HEK293 (cell line): ENCODE results near the gene HEPACAM2.

Source experiments
- CTCF ChIA-PET: fragments of 350-600 bp; formaldehyde crosslinking; extraction: SDS; loops from one replicate; lab custom pipeline; 2021; ENCODE audit warnings: antibody characterized with exemption; lab: Yijun Ruan, JAX
- POLR2A ChIA-PET: fragments of 300-600 bp; formaldehyde crosslinking; extraction: SDS; loops from one replicate; lab custom pipeline; 2020; ENCODE audit warnings: antibody characterized with exemption, inconsistent platforms; lab: Yijun Ruan, JAX
- H3K27ac ChIP-seq: fragments of 200-500 bp; sonication (Bioruptor generic); 2 replicates; pipeline ENCODE4 v1.5.1; 2014; ENCODE audit warnings: low read depth, low read length, control low read depth, inconsistent platforms; ENCODE audit errors: extremely low read depth
- H3K36me3 ChIP-seq, 2 experiments: fragments of 200-500 bp in 1 of 2; sonication (Bioruptor generic) in 1 of 2; 1 replicate in 1 of 2; 2 replicates in 1 of 2; pipeline ENCODE4 v1.5.1; 2014 to 2017; ENCODE audit warnings: inconsistent platforms in 2 of 2, low read length in 2 of 2; ENCODE audit not compliant: control insufficient read depth in 2 of 2, insufficient read depth in 1 of 2
- H3K4me1 ChIP-seq: fragments of 200-500 bp; sonication (Bioruptor generic); 2 replicates; pipeline ENCODE4 v1.5.1; 2014; ENCODE audit warnings: mild to moderate bottlenecking, low read length, inconsistent platforms; ENCODE audit not compliant: control insufficient read depth, insufficient read depth
- H3K4me3 ChIP-seq: 2 replicates; pipeline ENCODE4 v1.5.1; 2011; ENCODE audit warnings: low read depth, mild to moderate bottlenecking, control low read depth, low read length, moderate library complexity
- H3K9me3 ChIP-seq: fragments of 200-500 bp; sonication (Bioruptor generic); 2 replicates; pipeline ENCODE4 v1.5.1; 2014; ENCODE audit warnings: low read depth, low read length, inconsistent platforms; ENCODE audit not compliant: control insufficient read depth, insufficient read depth
- GFI1B ChIP-seq: fragments of 450-650 bp; formaldehyde crosslinking; IDR thresholded peaks from 2 replicates; pipeline ENCODE4 v1.5.1; 2016; ENCODE audit warnings: missing biosample characterization, missing genetic modification characterization
- HOXD13 ChIP-seq: sonication (generic); formaldehyde crosslinking; IDR thresholded peaks from 2 replicates; pipeline ENCODE4 v1.8.0; 2022; ENCODE audit warnings: missing genetic modification reagents, borderline replicate concordance
- KLF1 ChIP-seq: fragments of 450-650 bp; formaldehyde crosslinking; IDR thresholded peaks from 2 replicates; pipeline ENCODE4 v1.5.1; 2016; ENCODE audit warnings: missing biosample characterization, missing genetic modification characterization
- KLF9 ChIP-seq: fragments of 450-650 bp; formaldehyde crosslinking; IDR thresholded peaks from 2 replicates; pipeline ENCODE4 v1.5.1; 2016; ENCODE audit warnings: missing biosample characterization, missing genetic modification characterization, low read depth
- SP2 ChIP-seq: fragments of 450-650 bp; formaldehyde crosslinking; IDR thresholded peaks from 2 replicates; pipeline ENCODE4 v1.5.1; 2016; ENCODE audit warnings: missing biosample characterization, missing genetic modification characterization
- YY2 ChIP-seq: fragments of 450-650 bp; formaldehyde crosslinking; IDR thresholded peaks from 2 replicates; pipeline ENCODE4 v1.5.1; 2016; ENCODE audit warnings: missing biosample characterization, missing genetic modification characterization
- ZBTB17 ChIP-seq: fragments of 450-650 bp; formaldehyde crosslinking; IDR thresholded peaks from 2 replicates; pipeline ENCODE4 v1.5.1; 2016; ENCODE audit warnings: missing biosample characterization, missing genetic modification characterization
- ZBTB48 ChIP-seq: fragments of 450-650 bp; formaldehyde crosslinking; IDR thresholded peaks from 2 replicates; pipeline ENCODE4 v1.5.1; 2016; ENCODE audit warnings: missing biosample characterization, missing genetic modification characterization
- ZFP3 ChIP-seq: fragments of 450-650 bp; formaldehyde crosslinking; IDR thresholded peaks from 2 replicates; pipeline ENCODE4 v1.5.1; 2016; ENCODE audit warnings: low read depth, missing biosample characterization, missing genetic modification characterization
- ZNF10 ChIP-seq: fragments of 450-650 bp; formaldehyde crosslinking; IDR thresholded peaks from 2 replicates; pipeline ENCODE4 v1.5.1; 2017; ENCODE audit warnings: missing biosample characterization, missing genetic modification characterization
- ZNF184 ChIP-seq: fragments of 450-650 bp; IDR thresholded peaks from 2 replicates; pipeline ENCODE4 v1.5.1; 2018; ENCODE audit warnings: missing biosample characterization, mild to moderate bottlenecking, missing genetic modification characterization
- ZNF324 ChIP-seq: fragments of 450-650 bp; formaldehyde crosslinking; IDR thresholded peaks from 2 replicates; pipeline ENCODE4 v1.5.1; 2016; ENCODE audit warnings: missing biosample characterization, missing genetic modification characterization
- ZNF335 ChIP-seq: fragments of 450-650 bp; formaldehyde crosslinking; conservative IDR thresholded peaks from 2 replicates; pipeline ENCODE4 v1.5.1; 2016; ENCODE audit warnings: missing biosample characterization, missing genetic modification characterization
- ZNF341 ChIP-seq: fragments of 450-650 bp; formaldehyde crosslinking; IDR thresholded peaks from 2 replicates; pipeline ENCODE4; 2016; ENCODE audit warnings: low read depth, missing biosample characterization, missing genetic modification characterization
- ZNF394 ChIP-seq: fragments of 450-650 bp; formaldehyde crosslinking; IDR thresholded peaks from 2 replicates; pipeline ENCODE4 v1.5.1; 2016; ENCODE audit warnings: missing biosample characterization, missing genetic modification characterization, mild to moderate bottlenecking, moderate library complexity, borderline replicate concordance
- ZNF473 ChIP-seq: fragments of 450-650 bp; formaldehyde crosslinking; IDR thresholded peaks from 2 replicates; pipeline ENCODE4 v1.5.1; 2017; ENCODE audit warnings: missing biosample characterization, missing genetic modification characterization
- ZNF501 ChIP-seq: fragments of 450-650 bp; formaldehyde crosslinking; IDR thresholded peaks from 2 replicates; pipeline ENCODE4 v1.5.1; 2016; ENCODE audit warnings: missing biosample characterization, missing genetic modification characterization
- ZNF585B ChIP-seq: fragments of 450-650 bp; formaldehyde crosslinking; IDR thresholded peaks from 2 replicates; pipeline ENCODE4 v1.5.1; 2016; ENCODE audit warnings: missing biosample characterization, missing genetic modification characterization
- ZNF596 ChIP-seq: fragments of 450-650 bp; IDR thresholded peaks from 2 replicates; pipeline ENCODE4 v1.5.0; 2018; ENCODE audit warnings: missing biosample characterization, mild to moderate bottlenecking, missing genetic modification characterization, moderate library complexity
- ZNF747 ChIP-seq: fragments of 450-650 bp; formaldehyde crosslinking; IDR thresholded peaks from 2 replicates; pipeline ENCODE4 v1.5.1; 2016; ENCODE audit warnings: missing biosample characterization, missing genetic modification characterization
- ZNF76 ChIP-seq: fragments of 450-650 bp; formaldehyde crosslinking; IDR thresholded peaks from 2 replicates; pipeline ENCODE4; 2016; ENCODE audit warnings: low read depth, missing biosample characterization, missing genetic modification characterization, borderline replicate concordance
- ZSCAN5A ChIP-seq: fragments of 450-650 bp; formaldehyde crosslinking; IDR thresholded peaks from 2 replicates; pipeline ENCODE4 v1.5.1; 2016; ENCODE audit warnings: missing biosample characterization, missing genetic modification characterization
- TF ChIP-seq, protein P1 (sequence below): fragments of 450-650 bp; formaldehyde crosslinking; IDR thresholded peaks from 2 replicates; pipeline ENCODE4 v1.5.1; 2016; ENCODE audit warnings: missing biosample characterization, missing genetic modification characterization
- TF ChIP-seq, protein P2 (sequence below): fragments of 450-650 bp; formaldehyde crosslinking; IDR thresholded peaks from 2 replicates; pipeline ENCODE4 v1.5.1; 2016; ENCODE audit warnings: missing biosample characterization, missing genetic modification characterization
- TF ChIP-seq, protein P3 (sequence below): fragments of 450-650 bp; formaldehyde crosslinking; conservative IDR thresholded peaks from 2 replicates; pipeline ENCODE4 v1.5.1; 2016; ENCODE audit warnings: low read depth, missing biosample characterization, missing genetic modification characterization

HEPACAM2 gene

GRCh38 chr7:93231799-93232672 is 5.8 kb upstream of the HEPACAM2 start, which contains the start of gene VPS50:
VPS50 (plus strand) TSS chr7:93232366; CDS start chr7:93232468, 102 bp downstream.
- Histone ChIP-seq H3K9me3 (no peaks in the 10 kb centered on the region), H3K4me3 (peak within 1 kb of the TSS; percentile 65), H3K36me3 (no peaks in the 10 kb centered on the region), H3K27ac (peak within 1 kb of the TSS; percentile 35), H3K4me1 (no peaks in the 10 kb centered on the region)
- POLR2A ChIA-PET = interaction anchor here (0.8 to 1.3 kb wide), 5 partner anchors 9 to 703 kb away, joined by 3 to 6 read pairs (median 4); partner anchors contain the start of genes PEX1 and RBM48
- CTCF ChIA-PET = interaction anchor here (0.6 to 1.1 kb wide), 9 partner anchors 28 to 1968 kb away, joined by 3 to 4 read pairs (median 3); partner anchors contain the start of gene SAMD9
- TF ChIP-seq ZNF324 (tag by site-specific recombination) = 0 out of 2 replicates have a peak, but pooled peaks have one; percentile 15
- TF ChIP-seq KLF1 = peak; percentile 13; the same call in 1 of the 2 replicates
- no peak for TF ChIP-seq ZNF747
- TF ChIP-seq HOXD13 (CRISPR knock-in tag) = peak; percentile 85; the same call in 1 of the 2 replicates
- no peak for TF ChIP-seq ZNF585B (tag by site-specific recombination)
- peak; percentile 99 for TF ChIP-seq YY2
- peak; percentile 99 for TF ChIP-seq ZNF76 (tag by site-specific recombination)
- peak; percentile 97 for TF ChIP-seq ZBTB17
- no peak; the same call in 1 of the 2 replicates for TF ChIP-seq ZNF184 (tag by site-specific recombination)
- TF ChIP-seq ZNF10 = 0 out of 2 replicates have a peak, but pooled peaks have one; percentile 14
- TF ChIP-seq ZNF596 (tag by site-specific recombination) = no peak
- peak; percentile 95 for TF ChIP-seq ZNF394 (tag by site-specific recombination)
- TF ChIP-seq ZBTB48 (tag by site-specific recombination) = no peak
- peak; percentile 29 for TF ChIP-seq ZNF341 (tag by site-specific recombination)
- peak; percentile 60 for TF ChIP-seq SP2 (tag by site-specific recombination)
- TF ChIP-seq, protein P1, sequence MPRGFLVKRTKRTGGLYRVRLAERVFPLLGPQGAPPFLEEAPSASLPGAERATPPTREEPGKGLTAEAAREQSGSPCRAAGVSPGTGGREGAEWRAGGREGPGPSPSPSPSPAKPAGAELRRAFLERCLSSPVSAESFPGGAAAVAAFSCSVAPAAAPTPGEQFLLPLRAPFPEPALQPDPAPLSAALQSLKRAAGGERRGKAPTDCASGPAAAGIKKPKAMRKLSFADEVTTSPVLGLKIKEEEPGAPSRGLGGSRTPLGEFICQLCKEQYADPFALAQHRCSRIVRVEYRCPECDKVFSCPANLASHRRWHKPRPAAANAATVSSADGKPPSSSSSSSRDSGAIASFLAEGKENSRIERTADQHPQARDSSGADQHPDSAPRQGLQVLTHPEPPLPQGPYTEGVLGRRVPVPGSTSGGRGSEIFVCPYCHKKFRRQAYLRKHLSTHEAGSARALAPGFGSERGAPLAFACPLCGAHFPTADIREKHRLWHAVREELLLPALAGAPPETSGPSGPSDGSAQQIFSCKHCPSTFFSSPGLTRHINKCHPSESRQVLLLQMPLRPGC (tag by site-specific recombination) = 0 out of 2 replicates have a peak, but pooled peaks have one; percentile 20
- no peak for TF ChIP-seq ZFP3 (tag by site-specific recombination)
- peak; percentile 80 for TF ChIP-seq ZNF501
- TF ChIP-seq ZNF473 (tag by site-specific recombination) = no peak
- TF ChIP-seq, protein P2, sequence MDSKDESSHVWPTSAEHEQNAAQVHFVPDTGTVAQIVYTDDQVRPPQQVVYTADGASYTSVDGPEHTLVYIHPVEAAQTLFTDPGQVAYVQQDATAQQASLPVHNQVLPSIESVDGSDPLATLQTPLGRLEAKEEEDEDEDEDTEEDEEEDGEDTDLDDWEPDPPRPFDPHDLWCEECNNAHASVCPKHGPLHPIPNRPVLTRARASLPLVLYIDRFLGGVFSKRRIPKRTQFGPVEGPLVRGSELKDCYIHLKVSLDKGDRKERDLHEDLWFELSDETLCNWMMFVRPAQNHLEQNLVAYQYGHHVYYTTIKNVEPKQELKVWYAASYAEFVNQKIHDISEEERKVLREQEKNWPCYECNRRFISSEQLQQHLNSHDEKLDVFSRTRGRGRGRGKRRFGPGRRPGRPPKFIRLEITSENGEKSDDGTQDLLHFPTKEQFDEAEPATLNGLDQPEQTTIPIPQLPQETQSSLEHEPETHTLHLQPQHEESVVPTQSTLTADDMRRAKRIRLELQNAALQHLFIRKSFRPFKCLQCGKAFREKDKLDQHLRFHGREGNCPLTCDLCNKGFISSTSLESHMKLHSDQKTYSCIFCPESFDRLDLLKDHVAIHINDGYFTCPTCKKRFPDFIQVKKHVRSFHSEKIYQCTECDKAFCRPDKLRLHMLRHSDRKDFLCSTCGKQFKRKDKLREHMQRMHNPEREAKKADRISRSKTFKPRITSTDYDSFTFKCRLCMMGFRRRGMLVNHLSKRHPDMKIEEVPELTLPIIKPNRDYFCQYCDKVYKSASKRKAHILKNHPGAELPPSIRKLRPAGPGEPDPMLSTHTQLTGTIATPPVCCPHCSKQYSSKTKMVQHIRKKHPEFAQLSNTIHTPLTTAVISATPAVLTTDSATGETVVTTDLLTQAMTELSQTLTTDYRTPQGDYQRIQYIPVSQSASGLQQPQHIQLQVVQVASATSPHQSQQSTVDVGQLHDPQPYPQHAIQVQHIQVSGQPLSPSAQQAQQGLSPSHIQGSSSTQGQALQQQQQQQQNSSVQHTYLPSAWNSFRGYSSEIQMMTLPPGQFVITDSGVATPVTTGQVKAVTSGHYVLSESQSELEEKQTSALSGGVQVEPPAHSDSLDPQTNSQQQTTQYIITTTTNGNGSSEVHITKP (tag by site-specific recombination) = peak; percentile 79
- no peak for TF ChIP-seq ZSCAN5A (tag by site-specific recombination)
- no peak for TF ChIP-seq GFI1B (tag by site-specific recombination)
- TF ChIP-seq, protein P3, sequence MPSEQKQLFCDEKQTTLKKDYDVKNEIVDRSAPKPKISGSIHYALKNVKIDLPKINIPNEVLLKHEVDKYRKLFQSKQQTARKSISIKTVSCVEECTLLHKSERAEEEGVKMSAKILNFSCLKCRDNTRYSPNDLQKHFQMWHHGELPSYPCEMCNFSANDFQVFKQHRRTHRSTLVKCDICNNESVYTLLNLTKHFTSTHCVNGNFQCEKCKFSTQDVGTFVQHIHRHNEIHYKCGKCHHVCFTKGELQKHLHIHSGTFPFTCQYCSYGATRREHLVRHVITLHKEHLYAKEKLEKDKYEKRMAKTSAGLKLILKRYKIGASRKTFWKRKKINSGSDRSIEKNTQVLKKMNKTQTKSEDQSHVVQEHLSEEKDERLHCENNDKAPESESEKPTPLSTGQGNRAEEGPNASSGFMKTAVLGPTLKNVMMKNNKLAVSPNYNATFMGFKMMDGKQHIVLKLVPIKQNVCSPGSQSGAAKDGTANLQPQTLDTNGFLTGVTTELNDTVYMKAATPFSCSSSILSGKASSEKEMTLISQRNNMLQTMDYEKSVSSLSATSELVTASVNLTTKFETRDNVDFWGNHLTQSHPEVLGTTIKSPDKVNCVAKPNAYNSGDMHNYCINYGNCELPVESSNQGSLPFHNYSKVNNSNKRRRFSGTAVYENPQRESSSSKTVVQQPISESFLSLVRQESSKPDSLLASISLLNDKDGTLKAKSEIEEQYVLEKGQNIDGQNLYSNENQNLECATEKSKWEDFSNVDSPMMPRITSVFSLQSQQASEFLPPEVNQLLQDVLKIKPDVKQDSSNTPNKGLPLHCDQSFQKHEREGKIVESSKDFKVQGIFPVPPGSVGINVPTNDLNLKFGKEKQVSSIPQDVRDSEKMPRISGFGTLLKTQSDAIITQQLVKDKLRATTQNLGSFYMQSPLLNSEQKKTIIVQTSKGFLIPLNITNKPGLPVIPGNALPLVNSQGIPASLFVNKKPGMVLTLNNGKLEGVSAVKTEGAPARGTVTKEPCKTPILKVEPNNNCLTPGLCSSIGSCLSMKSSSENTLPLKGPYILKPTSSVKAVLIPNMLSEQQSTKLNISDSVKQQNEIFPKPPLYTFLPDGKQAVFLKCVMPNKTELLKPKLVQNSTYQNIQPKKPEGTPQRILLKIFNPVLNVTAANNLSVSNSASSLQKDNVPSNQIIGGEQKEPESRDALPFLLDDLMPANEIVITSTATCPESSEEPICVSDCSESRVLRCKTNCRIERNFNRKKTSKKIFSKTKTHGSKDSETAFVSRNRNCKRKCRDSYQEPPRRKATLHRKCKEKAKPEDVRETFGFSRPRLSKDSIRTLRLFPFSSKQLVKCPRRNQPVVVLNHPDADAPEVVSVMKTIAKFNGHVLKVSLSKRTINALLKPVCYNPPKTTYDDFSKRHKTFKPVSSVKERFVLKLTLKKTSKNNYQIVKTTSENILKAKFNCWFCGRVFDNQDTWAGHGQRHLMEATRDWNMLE (tag by site-specific recombination) = peak; percentile 53; the same call in 1 of the 2 replicates
- TF ChIP-seq KLF9 (tag by site-specific recombination) = peak; percentile 60; the same call in 1 of the 2 replicates
- peak; percentile 100 for TF ChIP-seq ZNF335 (tag by site-specific recombination)
